H1 (cell line): ENCODE results near the gene RBMX. TPM values are rescaled to one million over a fixed set of nuclear protein-coding genes. Genes with fewer than 3 reads are reported as not detected.

Experiments
- CTCF ChIA-PET: fragments of 300-600 bp; sonication (Branson Sonifier 250); formaldehyde crosslinking; loops from one replicate; lab custom pipeline; 2021; ENCODE audit not compliant: partially characterized antibody; lab: Charles Lee
- POLR2A ChIA-PET: fragments of 300-600 bp; sonication (Branson Sonifier 250); formaldehyde crosslinking; loops from one replicate; lab custom pipeline; 2021; ENCODE audit warnings: inconsistent platforms; ENCODE audit not compliant: partially characterized antibody; lab: Charles Lee
- DNase-seq, 2 experiments: peaks; one replicate each; pipeline versions ENCODE4 v3.0.0 to v3.0.0-alpha.2; 2010 to 2022; ENCODE audit warnings: low spot score in 2 of 2, low read depth in 1 of 2, mixed read lengths in 1 of 2
- FAIRE-seq: peaks from 2 replicates; lab custom pipeline; 2011; peaks lifted over from hg19 to GRCh38; lab: Jason Lieb, UNC
- H2AFZ ChIP-seq: 2 replicates; pipeline ENCODE4 v1.8.1; 2012; ENCODE audit warnings: low read length, inconsistent platforms
- H2AK5ac ChIP-seq: 2 replicates; pipeline ENCODE4 v1.6.1; 2013; ENCODE audit warnings: low read depth, low read length
- H2BK120ac ChIP-seq: replicated peaks from 2 replicates; pipeline ENCODE3; 2013; ENCODE audit warnings: low read depth, low read length, inconsistent platforms
- H2BK12ac ChIP-seq: 2 replicates; pipeline ENCODE4 v1.6.1; 2013; ENCODE audit warnings: low read depth, low read length
- H2BK15ac ChIP-seq: 2 replicates; pipeline ENCODE4 v1.6.1; 2013; ENCODE audit warnings: low read length
- H2BK20ac ChIP-seq: 2 replicates; pipeline ENCODE4 v1.6.1; 2013; ENCODE audit warnings: low read length
- H2BK5ac ChIP-seq: 2 replicates; pipeline ENCODE4 v1.6.1; 2013; ENCODE audit warnings: low read depth, low read length
- H3K14ac ChIP-seq: 2 replicates; pipeline ENCODE4 v1.6.1; 2013; ENCODE audit warnings: inconsistent platforms; ENCODE audit not compliant: insufficient read length
- H3K18ac ChIP-seq: 2 replicates; pipeline ENCODE4 v1.6.1; 2013; ENCODE audit warnings: low read length; ENCODE audit errors: extremely low read depth
- H3K23ac ChIP-seq: 2 replicates; pipeline ENCODE4 v1.6.1; 2013; ENCODE audit warnings: inconsistent platforms; ENCODE audit not compliant: insufficient read length
- H3K23me2 ChIP-seq: 2 replicates; pipeline ENCODE4 v1.6.1; 2013; ENCODE audit warnings: low read depth, low read length
- H3K27ac ChIP-seq: 2 replicates; pipeline ENCODE4 v1.6.1; 2011; ENCODE audit warnings: low read depth, low read length, inconsistent platforms
- H3K27me3 ChIP-seq, 4 experiments: replicated peaks in 1 of 4; 1 replicate in 1 of 4; 2 replicates in 3 of 4; pipeline versions ENCODE4 v1.6.1 to v1.8.1; 2011 to 2013; ENCODE audit warnings: low read length in 3 of 4, mild to moderate bottlenecking in 3 of 4, inconsistent platforms in 2 of 4, mixed read lengths in 2 of 4, moderate library complexity in 1 of 4; ENCODE audit not compliant: control insufficient read depth in 3 of 4, insufficient read depth in 3 of 4; ENCODE audit errors: extremely low read depth in 1 of 4
- H3K36me3 ChIP-seq, 4 experiments: 2 replicates each; pipeline versions ENCODE4 v1.6.1 to v1.8.1; 2011 to 2013; ENCODE audit warnings: mild to moderate bottlenecking in 4 of 4, low read length in 3 of 4, moderate library complexity in 2 of 4, control low read depth in 1 of 4, inconsistent platforms in 1 of 4; ENCODE audit not compliant: insufficient read depth in 4 of 4, control insufficient read depth in 2 of 4
- H3K4ac ChIP-seq: replicated peaks from 2 replicates; pipeline ENCODE3; 2013; ENCODE audit warnings: low read length, low read depth, mixed read lengths, inconsistent platforms; ENCODE audit not compliant: insufficient read length
- H3K4me1 ChIP-seq, 4 experiments: replicated peaks in 1 of 4; 1 replicate in 1 of 4; 2 replicates in 3 of 4; pipeline versions ENCODE4 v1.6.1 to v1.8.1; 2011 to 2013; ENCODE audit warnings: low read length in 3 of 4, inconsistent platforms in 2 of 4, mixed read lengths in 1 of 4; ENCODE audit not compliant: insufficient read depth in 4 of 4, control insufficient read depth in 3 of 4
- H3K4me2 ChIP-seq, 2 experiments: 2 replicates each; pipeline versions ENCODE4 v1.6.1 to v1.8.1; 2011 to 2013; ENCODE audit warnings: low read depth in 2 of 2, low read length in 2 of 2, control low read depth in 1 of 2, inconsistent platforms in 1 of 2, mild to moderate bottlenecking in 1 of 2; ENCODE audit not compliant: insufficient read depth in 1 of 2
- H3K4me3 ChIP-seq, 4 experiments: fragments of 200-600, 300-600 bp in 1 of 4; sonication (generic), shearing (Covaris generic), sonication (Bioruptor Twin) in 1 of 4; 2 replicates each; pipeline versions ENCODE4 v1.5.1 to v1.8.1; 2011 to 2016; ENCODE audit warnings: low read length in 4 of 4, low read depth in 3 of 4, control low read depth in 2 of 4, inconsistent platforms in 2 of 4, mild to moderate bottlenecking in 2 of 4, mixed read lengths in 1 of 4, moderate library complexity in 1 of 4; ENCODE audit not compliant: insufficient read depth in 2 of 4; ENCODE audit errors: extremely low read depth in 1 of 4
- H3K56ac ChIP-seq: replicated peaks from 2 replicates; pipeline ENCODE3; 2013; ENCODE audit warnings: low read depth, mild to moderate bottlenecking, mixed read lengths, low read length, inconsistent platforms; ENCODE audit not compliant: insufficient read length
- H3K79me1 ChIP-seq: 2 replicates; pipeline ENCODE4 v1.6.1; 2013; ENCODE audit warnings: low read depth, low read length, control low read depth
- H3K79me2 ChIP-seq, 2 experiments: 2 replicates each; pipeline versions ENCODE4 v1.6.1 to v1.8.1; 2012 to 2013; ENCODE audit warnings: low read length in 2 of 2, mild to moderate bottlenecking in 2 of 2, inconsistent platforms in 1 of 2; ENCODE audit not compliant: insufficient read depth in 2 of 2, control insufficient read depth in 1 of 2
- H3K9ac ChIP-seq, 4 experiments: replicated peaks in 1 of 4; 1 replicate in 1 of 4; 2 replicates in 3 of 4; pipeline versions ENCODE4 v1.6.1 to v1.8.1; 2011 to 2013; ENCODE audit warnings: low read depth in 3 of 4, low read length in 3 of 4, control low read depth in 2 of 4, mild to moderate bottlenecking in 2 of 4, moderate library complexity in 2 of 4, inconsistent platforms in 1 of 4; ENCODE audit errors: extremely low read depth in 1 of 4
- H3K9me3 ChIP-seq, 2 experiments: 2 replicates each; pipeline versions ENCODE4 v1.6.1 to v1.8.1; 2012 to 2013; ENCODE audit warnings: mild to moderate bottlenecking in 2 of 2, moderate library complexity in 2 of 2, control low read depth in 1 of 2, inconsistent platforms in 1 of 2, low read depth in 1 of 2, low read length in 1 of 2, mixed read lengths in 1 of 2; ENCODE audit not compliant: insufficient read depth in 2 of 2
- H4K20me1 ChIP-seq, 2 experiments: replicated peaks in 1 of 2; 2 replicates each; pipeline versions ENCODE3 to v1.8.1; 2011 to 2013; ENCODE audit warnings: inconsistent platforms in 2 of 2, low read length in 2 of 2, mild to moderate bottlenecking in 1 of 2; ENCODE audit not compliant: insufficient read depth in 2 of 2, control insufficient read depth in 1 of 2
- H4K5ac ChIP-seq: 2 replicates; pipeline ENCODE4 v1.6.1; 2013; ENCODE audit warnings: low read length, low read depth, mixed read lengths, inconsistent platforms; ENCODE audit not compliant: insufficient read length
- H4K8ac ChIP-seq: 2 replicates; pipeline ENCODE4 v1.8.0; 2013; ENCODE audit warnings: mild to moderate bottlenecking, moderate library complexity, low read length, inconsistent platforms; ENCODE audit not compliant: insufficient read depth; ENCODE audit errors: extremely low read depth
- H4K91ac ChIP-seq: replicated peaks from 2 replicates; pipeline ENCODE3; 2013; ENCODE audit warnings: low read length, mixed read lengths, inconsistent platforms; ENCODE audit not compliant: insufficient read length
- POLR2A ChIP-seq, 2 experiments: IDR thresholded peaks; 1 replicate in 1 of 2; 2 replicates in 1 of 2; pipeline ENCODE4 v1.6.1; 2011; ENCODE audit warnings: low read depth in 2 of 2, low read length in 2 of 2, mild to moderate bottlenecking in 2 of 2; ENCODE audit errors: control extremely low read depth in 1 of 2
- POLR2AphosphoS5 ChIP-seq: IDR thresholded peaks from 2 replicates; pipeline ENCODE4 v1.6.1; 2011; ENCODE audit warnings: low read depth, low read length
- RNF2 ChIP-seq: fragments of 200-900, 300-1000 bp; sonication (generic); IDR thresholded peaks from 2 replicates; pipeline ENCODE4 v1.7.1; 2016; ENCODE audit warnings: borderline replicate concordance, low read depth, mild to moderate bottlenecking, antibody characterized with exemption, low read length; ENCODE audit not compliant: poor library complexity, severe bottlenecking; ENCODE audit errors: missing control alignments
- SIX5 ChIP-seq: IDR thresholded peaks from 2 replicates; pipeline ENCODE4 v1.6.1; 2011; ENCODE audit warnings: mild to moderate bottlenecking, low read depth, low read length
- TEAD4 ChIP-seq: IDR thresholded peaks from 2 replicates; pipeline ENCODE4 v1.6.1; 2012; ENCODE audit warnings: low read depth, low read length, inconsistent platforms, mixed read lengths
- WGBS, 2 experiments: shearing (Covaris generic) in 1 of 2; methylation state at CpG; one replicate each; pipeline versions ENCODE4 v1.1.6 to v1.1.7; 2013 to 2015; ENCODE audit warnings: low lambda C conversion rate in 2 of 2, mixed read lengths in 2 of 2, inconsistent platforms in 1 of 2, low coverage in 1 of 2, missing lambda C conversion rate in 1 of 2; ENCODE audit not compliant: insufficient replicate concordance in 2 of 2, insufficient coverage in 1 of 2, insufficient read length in 1 of 2; ENCODE audit errors: extremely low coverage in 1 of 2, missing lambda C conversion rate in 1 of 2; 5-methylcytosine and 5-hydroxymethylcytosine counted together
- polyA plus RNA-seq, 7 experiments: library from polyadenylated mRNA; depleted of rRNA in 3 of 7; stranded (reverse) in 5 of 7; unstranded in 2 of 7; fragments of >200 nt in 5 of 7; fragments of 200-250 nt in 2 of 7; gene quantifications; 1 replicate in 5 of 7; 2 replicates in 1 of 7; 4 replicates in 1 of 7; pipeline versions ENCODE4 v1.2.1 to v1.2.3, GENCODE V29; 2011 to 2013; ENCODE audit warnings: missing spikeins in 2 of 7, mixed read lengths in 2 of 7
- total RNA-seq: library from RNA; stranded (reverse); fragmentation: NEBNext Ultra II Directional; extraction: Animal tissue kit (Norgen Biotek cat#: 25700); gene quantifications from 2 replicates; pipeline ENCODE4 v1.2.1, GENCODE V29; 2021

The RBMX gene
- total and polyA plus RNA-seq, 2 of the 8 experiments (the other 6 are each of a cell fraction or from before 2014, with no cell fraction given) = 213 to 476 TPM

DNA sequence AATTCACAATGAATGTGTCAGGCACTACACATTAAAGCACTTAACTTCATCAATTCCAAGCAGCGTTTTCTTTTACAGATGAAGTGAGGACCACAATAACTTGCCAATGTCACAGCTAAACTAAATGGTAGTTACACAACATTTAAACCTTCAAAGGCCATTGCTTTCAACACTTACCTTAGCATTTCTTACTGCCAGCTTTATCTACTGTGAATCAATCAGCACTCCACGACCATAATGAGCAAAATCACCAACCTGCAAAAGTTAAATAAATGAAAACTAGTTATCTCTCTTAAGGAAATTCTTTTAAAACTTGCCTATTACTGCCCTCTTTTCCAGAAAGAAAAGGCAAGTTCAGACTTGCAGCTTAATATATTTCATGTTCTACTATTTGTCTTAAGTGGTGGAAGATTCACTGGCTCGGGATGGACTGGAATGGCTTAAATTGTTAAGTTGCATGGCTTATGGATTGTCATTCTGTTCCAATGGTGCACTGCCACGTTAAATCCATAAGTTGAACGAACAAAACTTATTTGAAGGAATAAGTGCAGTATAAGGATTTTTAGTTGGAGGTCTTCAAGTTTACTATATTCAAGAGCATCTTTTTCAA lies 8.3 kb downstream of the RBMX start:
- Histone ChIP-seq H3K79me1 (no peaks in the 10 kb centered on the region), H4K8ac (no peak overlapping the region), H3K9ac (no peak overlapping the region), H2AFZ (no peak overlapping the region), H3K4me2 (no peak overlapping the region), H3K36me3 (peaks cover 13 to 98% (median 62%) of the 10 kb centered on the region in 4 experiments), H3K4ac (no peak overlapping the region), H2BK120ac (no peak overlapping the region), H4K5ac (no peak overlapping the region), H3K4me3 (no peak overlapping the region), H3K9me3 (no peaks in the 10 kb centered on the region), H2BK20ac (no peak overlapping the region), H3K79me2 (peaks cover 0 to 7% of the 10 kb centered on the region in 2 experiments; a peak in 2 of 4 replicates), H3K23ac (no peak overlapping the region), H4K20me1 (peaks cover 5 to 11% of the 10 kb centered on the region in 2 experiments), H3K23me2 (no peaks in the 10 kb centered on the region), H2BK5ac (no peak overlapping the region), H3K4me1 (no peaks in the 10 kb centered on the region), H3K18ac (no peak overlapping the region), H3K27me3 (no peaks in the 10 kb centered on the region), H3K27ac (no peak overlapping the region), H4K91ac (no peak overlapping the region), H2BK12ac (no peak overlapping the region), H3K56ac (no peak overlapping the region), H2AK5ac (no peak overlapping the region), H2BK15ac (no peak overlapping the region), H3K14ac (no peak overlapping the region)
- ChIA-PET POLR2A (interaction anchor here (1.0 to 4.3 kb wide), 7 partner anchors 8 to 49 kb away, joined by 3 to 82 read pairs (median 5); partner anchors contain the start of gene RBMX), CTCF (interaction anchor here (1.2 kb wide), 1 partner anchor 27 kb away, joined by 4 read pairs; no protein-coding TSS in a partner anchor)
- TF ChIP-seq POLR2A (IDR thresholded peaks at IDR 0.05; ENCODE audit: control extremely low read depth in 1 of 2, low read depth in 2 of 2, low read length in 2 of 2) (peak; percentile 24 to 44), RNF2 (no peak), POLR2AphosphoS5 (peak; percentile 23; the same call in 1 of the 2 replicates), TEAD4 (no peak), SIX5 (no peak)
- FAIRE-seq (no peak), DNase-seq (no peak)
- 90% methylated on average over 5 of the region's 5 CpGs; no CpG with 5 or more reads in 1 of the 2 experiments for WGBS, 2 experiments
